H1 (cell line): ENCODE results near the gene DTNB. TPM values are rescaled to one million over a fixed set of nuclear protein-coding genes. Genes with fewer than 3 reads are reported as not detected.

Source experiments
- CTCF ChIA-PET: fragments of 300-600 bp; sonication (Branson Sonifier 250); formaldehyde crosslinking; loops from one replicate; lab custom pipeline; 2021; ENCODE audit not compliant: partially characterized antibody; lab: Charles Lee
- POLR2A ChIA-PET: fragments of 300-600 bp; sonication (Branson Sonifier 250); formaldehyde crosslinking; loops from one replicate; lab custom pipeline; 2021; ENCODE audit warnings: inconsistent platforms; ENCODE audit not compliant: partially characterized antibody; lab: Charles Lee
- DNase-seq, 2 experiments: peaks; one replicate each; pipeline versions ENCODE4 v3.0.0 to v3.0.0-alpha.2; 2010 to 2022; ENCODE audit warnings: low spot score in 2 of 2, low read depth in 1 of 2, mixed read lengths in 1 of 2
- FAIRE-seq: peaks from 2 replicates; lab custom pipeline; 2011; peaks lifted over from hg19 to GRCh38; lab: Jason Lieb, UNC
- H2AFZ ChIP-seq: 2 replicates; pipeline ENCODE4 v1.8.1; 2012; ENCODE audit warnings: low read length, inconsistent platforms
- H2AK5ac ChIP-seq: 2 replicates; pipeline ENCODE4 v1.6.1; 2013; ENCODE audit warnings: low read depth, low read length
- H2BK120ac ChIP-seq: replicated peaks from 2 replicates; pipeline ENCODE3; 2013; ENCODE audit warnings: low read depth, low read length, inconsistent platforms
- H2BK12ac ChIP-seq: 2 replicates; pipeline ENCODE4 v1.6.1; 2013; ENCODE audit warnings: low read depth, low read length
- H2BK15ac ChIP-seq: 2 replicates; pipeline ENCODE4 v1.6.1; 2013; ENCODE audit warnings: low read length
- H2BK20ac ChIP-seq: 2 replicates; pipeline ENCODE4 v1.6.1; 2013; ENCODE audit warnings: low read length
- H2BK5ac ChIP-seq: 2 replicates; pipeline ENCODE4 v1.6.1; 2013; ENCODE audit warnings: low read depth, low read length
- H3K14ac ChIP-seq: 2 replicates; pipeline ENCODE4 v1.6.1; 2013; ENCODE audit warnings: inconsistent platforms; ENCODE audit not compliant: insufficient read length
- H3K18ac ChIP-seq: 2 replicates; pipeline ENCODE4 v1.6.1; 2013; ENCODE audit warnings: low read length; ENCODE audit errors: extremely low read depth
- H3K23ac ChIP-seq: 2 replicates; pipeline ENCODE4 v1.6.1; 2013; ENCODE audit warnings: inconsistent platforms; ENCODE audit not compliant: insufficient read length
- H3K23me2 ChIP-seq: 2 replicates; pipeline ENCODE4 v1.6.1; 2013; ENCODE audit warnings: low read depth, low read length
- H3K27ac ChIP-seq: 2 replicates; pipeline ENCODE4 v1.6.1; 2011; ENCODE audit warnings: low read depth, low read length, inconsistent platforms
- H3K27me3 ChIP-seq, 4 experiments: replicated peaks in 1 of 4; 1 replicate in 1 of 4; 2 replicates in 3 of 4; pipeline versions ENCODE4 v1.6.1 to v1.8.1; 2011 to 2013; ENCODE audit warnings: low read length in 3 of 4, mild to moderate bottlenecking in 3 of 4, inconsistent platforms in 2 of 4, mixed read lengths in 2 of 4, moderate library complexity in 1 of 4; ENCODE audit not compliant: control insufficient read depth in 3 of 4, insufficient read depth in 3 of 4; ENCODE audit errors: extremely low read depth in 1 of 4
- H3K36me3 ChIP-seq, 4 experiments: 2 replicates each; pipeline versions ENCODE4 v1.6.1 to v1.8.1; 2011 to 2013; ENCODE audit warnings: mild to moderate bottlenecking in 4 of 4, low read length in 3 of 4, moderate library complexity in 2 of 4, control low read depth in 1 of 4, inconsistent platforms in 1 of 4; ENCODE audit not compliant: insufficient read depth in 4 of 4, control insufficient read depth in 2 of 4
- H3K4ac ChIP-seq: replicated peaks from 2 replicates; pipeline ENCODE3; 2013; ENCODE audit warnings: low read length, low read depth, mixed read lengths, inconsistent platforms; ENCODE audit not compliant: insufficient read length
- H3K4me1 ChIP-seq, 4 experiments: replicated peaks in 1 of 4; 1 replicate in 1 of 4; 2 replicates in 3 of 4; pipeline versions ENCODE4 v1.6.1 to v1.8.1; 2011 to 2013; ENCODE audit warnings: low read length in 3 of 4, inconsistent platforms in 2 of 4, mixed read lengths in 1 of 4; ENCODE audit not compliant: insufficient read depth in 4 of 4, control insufficient read depth in 3 of 4
- H3K4me2 ChIP-seq, 2 experiments: 2 replicates each; pipeline versions ENCODE4 v1.6.1 to v1.8.1; 2011 to 2013; ENCODE audit warnings: low read depth in 2 of 2, low read length in 2 of 2, control low read depth in 1 of 2, inconsistent platforms in 1 of 2, mild to moderate bottlenecking in 1 of 2; ENCODE audit not compliant: insufficient read depth in 1 of 2
- H3K4me3 ChIP-seq, 4 experiments: fragments of 200-600, 300-600 bp in 1 of 4; sonication (generic), shearing (Covaris generic), sonication (Bioruptor Twin) in 1 of 4; 2 replicates each; pipeline versions ENCODE4 v1.5.1 to v1.8.1; 2011 to 2016; ENCODE audit warnings: low read length in 4 of 4, low read depth in 3 of 4, control low read depth in 2 of 4, inconsistent platforms in 2 of 4, mild to moderate bottlenecking in 2 of 4, mixed read lengths in 1 of 4, moderate library complexity in 1 of 4; ENCODE audit not compliant: insufficient read depth in 2 of 4; ENCODE audit errors: extremely low read depth in 1 of 4
- H3K56ac ChIP-seq: replicated peaks from 2 replicates; pipeline ENCODE3; 2013; ENCODE audit warnings: low read depth, mild to moderate bottlenecking, mixed read lengths, low read length, inconsistent platforms; ENCODE audit not compliant: insufficient read length
- H3K79me1 ChIP-seq: 2 replicates; pipeline ENCODE4 v1.6.1; 2013; ENCODE audit warnings: low read depth, low read length, control low read depth
- H3K79me2 ChIP-seq, 2 experiments: 2 replicates each; pipeline versions ENCODE4 v1.6.1 to v1.8.1; 2012 to 2013; ENCODE audit warnings: low read length in 2 of 2, mild to moderate bottlenecking in 2 of 2, inconsistent platforms in 1 of 2; ENCODE audit not compliant: insufficient read depth in 2 of 2, control insufficient read depth in 1 of 2
- H3K9ac ChIP-seq, 4 experiments: replicated peaks in 1 of 4; 1 replicate in 1 of 4; 2 replicates in 3 of 4; pipeline versions ENCODE4 v1.6.1 to v1.8.1; 2011 to 2013; ENCODE audit warnings: low read depth in 3 of 4, low read length in 3 of 4, control low read depth in 2 of 4, mild to moderate bottlenecking in 2 of 4, moderate library complexity in 2 of 4, inconsistent platforms in 1 of 4; ENCODE audit errors: extremely low read depth in 1 of 4
- H3K9me3 ChIP-seq, 2 experiments: 2 replicates each; pipeline versions ENCODE4 v1.6.1 to v1.8.1; 2012 to 2013; ENCODE audit warnings: mild to moderate bottlenecking in 2 of 2, moderate library complexity in 2 of 2, control low read depth in 1 of 2, inconsistent platforms in 1 of 2, low read depth in 1 of 2, low read length in 1 of 2, mixed read lengths in 1 of 2; ENCODE audit not compliant: insufficient read depth in 2 of 2
- H4K20me1 ChIP-seq, 2 experiments: replicated peaks in 1 of 2; 2 replicates each; pipeline versions ENCODE3 to v1.8.1; 2011 to 2013; ENCODE audit warnings: inconsistent platforms in 2 of 2, low read length in 2 of 2, mild to moderate bottlenecking in 1 of 2; ENCODE audit not compliant: insufficient read depth in 2 of 2, control insufficient read depth in 1 of 2
- H4K5ac ChIP-seq: 2 replicates; pipeline ENCODE4 v1.6.1; 2013; ENCODE audit warnings: low read length, low read depth, mixed read lengths, inconsistent platforms; ENCODE audit not compliant: insufficient read length
- H4K8ac ChIP-seq: 2 replicates; pipeline ENCODE4 v1.8.0; 2013; ENCODE audit warnings: mild to moderate bottlenecking, moderate library complexity, low read length, inconsistent platforms; ENCODE audit not compliant: insufficient read depth; ENCODE audit errors: extremely low read depth
- H4K91ac ChIP-seq: replicated peaks from 2 replicates; pipeline ENCODE3; 2013; ENCODE audit warnings: low read length, mixed read lengths, inconsistent platforms; ENCODE audit not compliant: insufficient read length
- HDAC2 ChIP-seq, 2 experiments: fragments of 300-600 bp in 1 of 2; sonication (generic) in 1 of 2; IDR thresholded peaks; 2 replicates each; pipeline ENCODE4 v1.6.1; 2011 to 2012; ENCODE audit warnings: low read depth in 2 of 2, low read length in 2 of 2, mild to moderate bottlenecking in 2 of 2, moderate library complexity in 2 of 2, borderline replicate concordance in 1 of 2, inconsistent platforms in 1 of 2
- KDM4A ChIP-seq: IDR thresholded peaks from one replicate; pipeline ENCODE4 v1.7.1; 2012; ENCODE audit warnings: low read depth, mild to moderate bottlenecking, moderate library complexity, low read length, inconsistent platforms; ENCODE audit not compliant: severe bottlenecking
- TAF1 ChIP-seq: IDR thresholded peaks from 2 replicates; pipeline ENCODE4 v1.6.1; 2011; ENCODE audit warnings: mild to moderate bottlenecking, low read depth, low read length
- WGBS, 2 experiments: shearing (Covaris generic) in 1 of 2; methylation state at CpG; one replicate each; pipeline versions ENCODE4 v1.1.6 to v1.1.7; 2013 to 2015; ENCODE audit warnings: low lambda C conversion rate in 2 of 2, mixed read lengths in 2 of 2, inconsistent platforms in 1 of 2, low coverage in 1 of 2, missing lambda C conversion rate in 1 of 2; ENCODE audit not compliant: insufficient replicate concordance in 2 of 2, insufficient coverage in 1 of 2, insufficient read length in 1 of 2; ENCODE audit errors: extremely low coverage in 1 of 2, missing lambda C conversion rate in 1 of 2; 5-methylcytosine and 5-hydroxymethylcytosine counted together
- polyA plus RNA-seq, 7 experiments: library from polyadenylated mRNA; depleted of rRNA in 3 of 7; stranded (reverse) in 5 of 7; unstranded in 2 of 7; fragments of >200 nt in 5 of 7; fragments of 200-250 nt in 2 of 7; gene quantifications; 1 replicate in 5 of 7; 2 replicates in 1 of 7; 4 replicates in 1 of 7; pipeline versions ENCODE4 v1.2.1 to v1.2.3, GENCODE V29; 2011 to 2013; ENCODE audit warnings: missing spikeins in 2 of 7, mixed read lengths in 2 of 7
- total RNA-seq: library from RNA; stranded (reverse); fragmentation: NEBNext Ultra II Directional; extraction: Animal tissue kit (Norgen Biotek cat#: 25700); gene quantifications from 2 replicates; pipeline ENCODE4 v1.2.1, GENCODE V29; 2021

Gene DTNB
- total and polyA plus RNA-seq, 2 of the 8 experiments (the other 6 are each of a cell fraction or from before 2014, with no cell fraction given): 39.6 to 49.5 TPM

GRCh38 chr2:25341011-25341727, 332.2 kb downstream of the DTNB start:
- CTCF ChIA-PET: interaction anchor here (1.0 to 11.4 kb wide), 3 partner anchors 10 to 30 kb away, joined by 3 to 178 read pairs (median 6); no protein-coding TSS in a partner anchor
- FAIRE-seq: no peak
- no peak overlapping the region for H3K27ac ChIP-seq

More at GRCh38 chr2:25341011-25341727, 332.2 kb downstream of the DTNB start:
- Histone ChIP-seq H2AFZ (no peak overlapping the region), H3K4me3 (peak overlapping the region; percentile 38 to 68 (median 48); a peak in 5 of 8 replicates), H3K4me1 (peaks cover 6 to 28% (median 18%) of the 10 kb centered on the region in 4 experiments), H2BK15ac (no peak overlapping the region), H3K27me3 (peaks cover 0 to 18% (median 12%) of the 10 kb centered on the region in 4 experiments; a peak in 6 of 7 replicates), H3K18ac (no peak overlapping the region)
- DNase-seq: no peak
- no peak for TF ChIP-seq HDAC2 (IDR thresholded peaks at IDR 0.05; ENCODE audit: borderline replicate concordance in 1 of 2, low read depth in 2 of 2, low read length in 2 of 2)
- TF ChIP-seq KDM4A: peak; percentile 11
- TF ChIP-seq TAF1: no peak
- TF ChIP-seq, all 59 proteins: peak for 1
- no peak overlapping the region for H3K56ac ChIP-seq
- H3K9me3 ChIP-seq: no peaks in the 10 kb centered on the region
- no peak overlapping the region for H3K4ac ChIP-seq
- peaks cover 9% of the 10 kb centered on the region; the same call in 1 of the 2 replicates for H3K23me2 ChIP-seq
- no CpG with 5 or more reads among the region's 104 CpGs for WGBS, 2 experiments
- H3K79me2 ChIP-seq: peaks cover 0 to 4% of the 10 kb centered on the region in 2 experiments; a peak in 1 of 4 replicates
- H2AK5ac ChIP-seq: no peak overlapping the region
- no peak overlapping the region for H2BK12ac ChIP-seq
- POLR2A ChIA-PET: no interaction called here
- H3K14ac ChIP-seq: no peak overlapping the region
- no peak overlapping the region for H4K5ac ChIP-seq
- no peak overlapping the region for H2BK20ac ChIP-seq
- no peak overlapping the region for H3K23ac ChIP-seq
- no peaks in the 10 kb centered on the region; the same call in 1 of the 2 replicates for H3K79me1 ChIP-seq
- H3K4me2 ChIP-seq: peak overlapping the region; percentile 72 to 76; a peak in 2 of 4 replicates
- no peak overlapping the region for H2BK5ac ChIP-seq
- no peaks in the 10 kb centered on the region for H3K36me3 ChIP-seq
- no peak overlapping the region for H4K91ac ChIP-seq
- no peak overlapping the region for H2BK120ac ChIP-seq
- H4K8ac ChIP-seq: no peak overlapping the region
- H3K9ac ChIP-seq: no peak overlapping the region
- H4K20me1 ChIP-seq: peaks cover 3 to 11% of the 10 kb centered on the region in 2 experiments
